ENCODE results near the gene GALNT12. TPM values are rescaled to one million over a fixed set of nuclear protein-coding genes. Genes with fewer than 3 reads are reported as not detected.

Gene GALNT12
- total RNA-seq, 1 donor: 1.3 TPM

- TF ChIP-seq CTCF (IDR thresholded peaks at IDR 0.05; ENCODE audit: insufficient read depth, low read depth, low read length): no peak
- no peak for DNase-seq (ENCODE audit: low read depth)
- H3K4me3 ChIP-seq (ENCODE audit: low read depth, low read length): no peak overlapping the region
These were observed 89.2 kb downstream of the GALNT12 start for GRCh38 chr9:98896632-98897031.

- DNase-seq (ENCODE audit: low read depth): peak; percentile 93
- no peak for TF ChIP-seq CTCF (IDR thresholded peaks at IDR 0.05; ENCODE audit: insufficient read depth, low read depth, low read length)
These were observed 90.3 kb downstream of the GALNT12 start for GRCh38 chr9:98897745-98898144.

GRCh38 chr9:98899408-98900056 lies 92.1 kb downstream of the GALNT12 start:
- no peak for TF ChIP-seq CTCF (IDR thresholded peaks at IDR 0.05; ENCODE audit: insufficient read depth, low read depth, low read length)
- peak; percentile 95 for DNase-seq (ENCODE audit: low read depth)
- no peak overlapping the region for H3K4me3 ChIP-seq (ENCODE audit: low read depth, low read length)

More at GRCh38 chr9:98897745-98898144, 90.3 kb downstream of the GALNT12 start:
- no peak overlapping the region for H3K4me3 ChIP-seq (ENCODE audit: low read depth, low read length)

Other genes starting within 250 kb of the GALNT12 start
- under 0.01 TPM in 1 of 2 replicates, not detected in the other for gene GABBR2, start 98.7 kb upstream of the GALNT12 start, total RNA-seq
- 6.9 and 16.4 TPM in 2 replicates for gene ANKS6, start 11.1 kb upstream of the GALNT12 start, total RNA-seq
- gene COL15A1, start 136.2 kb downstream of the GALNT12 start, total RNA-seq: 1.7 and 19.0 TPM in 2 replicates